Stimulated activated naive CD8-positive, alpha-beta T cell treated with anti-CD3 and anti-CD28 coated beads, Interleukin-15, amount 100 ng/mL, for 72 hours (primary cell): ENCODE results near the gene AFF3.

Experiments
- ATAC-seq: fragments of 150-1000 bp; cut with Tn5 transposase; 2 replicates; pipeline ENCODE4 v1.10.0; 2021; ENCODE audit warnings: mild to moderate bottlenecking, moderate library complexity
- DNase-seq, 2 donors: peaks; one replicate each; pipeline ENCODE4 v3.0.0; 2021 to 2022
- H3K27ac Mint-ChIP-seq, 2 donors: one replicate each; pipeline ENCODE4 v1.8.0; 2022; ENCODE audit warnings: mild to moderate bottlenecking in 2 of 2, mixed read lengths in 2 of 2, moderate library complexity in 2 of 2
- H3K27me3 Mint-ChIP-seq: one replicate; pipeline ENCODE4 v1.8.0; 2022; ENCODE audit warnings: mixed read lengths
- H3K4me1 Mint-ChIP-seq: one replicate; pipeline ENCODE4 v1.8.0; 2022; ENCODE audit warnings: mild to moderate bottlenecking, mixed read lengths
- H3K4me3 Mint-ChIP-seq, 2 donors: one replicate each; pipeline ENCODE4 v1.8.0; 2022; ENCODE audit warnings: mild to moderate bottlenecking in 2 of 2, mixed read lengths in 2 of 2, moderate library complexity in 1 of 2
- H3K9me3 Mint-ChIP-seq, 2 donors: one replicate each; pipeline ENCODE4 v1.8.0; 2022; ENCODE audit warnings: mixed read lengths in 2 of 2

AFF3 gene

GRCh38 chr2:99559075-99559662 is 583.2 kb downstream of the AFF3 start:
- Mint-ChIP-seq H3K9me3 (no peaks in the 10 kb centered on the region), H3K4me3 (no peak overlapping the region), H3K4me1 (no peaks in the 10 kb centered on the region), H3K27ac (peak overlapping the region in 1 of 2 donors; percentile 19), H3K27me3 (no peaks in the 10 kb centered on the region)
- peak; percentile 74 to 76 for DNase-seq
- ATAC-seq = peak; percentile 96

GRCh38 chr2:99555404-99555803 is 587.0 kb downstream of the AFF3 start:
- Mint-ChIP-seq H3K4me3 (no peak overlapping the region), H3K27me3 (no peaks in the 10 kb centered on the region), H3K9me3 (no peaks in the 10 kb centered on the region), H3K4me1 (no peaks in the 10 kb centered on the region), H3K27ac (no peak overlapping the region)
- no peak for ATAC-seq
- no peak for DNase-seq

GRCh38 chr2:99554871-99555270 is 587.5 kb downstream of the AFF3 start:
- Mint-ChIP-seq H3K27me3 (no peaks in the 10 kb centered on the region), H3K4me1 (no peaks in the 10 kb centered on the region), H3K9me3 (no peaks in the 10 kb centered on the region), H3K4me3 (no peak overlapping the region), H3K27ac (no peak overlapping the region)
- ATAC-seq (no peak), DNase-seq (no peak)

GRCh38 chr2:99554238-99554637 is 588.2 kb downstream of the AFF3 start:
- ATAC-seq = no peak

GRCh38 chr2:99552529-99552928 is 589.9 kb downstream of the AFF3 start:
- H3K4me1 Mint-ChIP-seq = no peaks in the 10 kb centered on the region
- no peaks in the 10 kb centered on the region for H3K27me3 Mint-ChIP-seq
- H3K4me3 Mint-ChIP-seq = no peak overlapping the region
- no peak for ATAC-seq
- no peak for DNase-seq
- no peaks in the 10 kb centered on the region for H3K9me3 Mint-ChIP-seq
- no peak overlapping the region for H3K27ac Mint-ChIP-seq

More at GRCh38 chr2:99554238-99554637, 588.2 kb downstream of the AFF3 start:
- Mint-ChIP-seq H3K27me3 (no peaks in the 10 kb centered on the region), H3K27ac (no peak overlapping the region), H3K4me3 (no peak overlapping the region), H3K9me3 (no peaks in the 10 kb centered on the region), H3K4me1 (no peaks in the 10 kb centered on the region)
- DNase-seq = no peak

- Mint-ChIP-seq H3K4me1 (no peaks in the 10 kb centered on the region), H3K27me3 (no peaks in the 10 kb centered on the region), H3K9me3 (no peaks in the 10 kb centered on the region), H3K4me3 (no peak overlapping the region), H3K27ac (no peak overlapping the region)
- no peak for ATAC-seq
- DNase-seq = no peak
These were observed 592.0 kb downstream of the AFF3 start for GRCh38 chr2:99550368-99550767.

GRCh38 chr2:99545604-99546003 is 596.8 kb downstream of the AFF3 start:
- no peaks in the 10 kb centered on the region for H3K4me1 Mint-ChIP-seq

GRCh38 chr2:99545066-99545465 is 597.3 kb downstream of the AFF3 start:
- ATAC-seq (no peak), DNase-seq (no peak)
- Mint-ChIP-seq H3K4me3 (no peak overlapping the region), H3K9me3 (no peaks in the 10 kb centered on the region), H3K27ac (no peak overlapping the region), H3K4me1 (no peaks in the 10 kb centered on the region), H3K27me3 (peaks cover 18% of the 10 kb centered on the region)

More at GRCh38 chr2:99545604-99546003, 596.8 kb downstream of the AFF3 start:
- ATAC-seq = no peak
- Mint-ChIP-seq H3K27ac (no peak overlapping the region), H3K4me3 (no peak overlapping the region), H3K9me3 (no peaks in the 10 kb centered on the region), H3K27me3 (peaks cover 13% of the 10 kb centered on the region)
- no peak for DNase-seq

- Mint-ChIP-seq H3K4me1 (no peaks in the 10 kb centered on the region), H3K27me3 (peaks cover 20% of the 10 kb centered on the region), H3K9me3 (no peaks in the 10 kb centered on the region), H3K27ac (no peak overlapping the region), H3K4me3 (no peak overlapping the region)
- DNase-seq (no peak), ATAC-seq (no peak)
These were observed 597.8 kb downstream of the AFF3 start for GRCh38 chr2:99544608-99545007.

GRCh38 chr2:99543247-99543646 is 599.1 kb downstream of the AFF3 start:
- no peaks in the 10 kb centered on the region for H3K9me3 Mint-ChIP-seq
- ATAC-seq (no peak), DNase-seq (no peak)
- no peak overlapping the region for H3K4me3 Mint-ChIP-seq
- H3K27ac Mint-ChIP-seq = no peak overlapping the region
- H3K27me3 Mint-ChIP-seq = peaks cover 25% of the 10 kb centered on the region
- H3K4me1 Mint-ChIP-seq = no peaks in the 10 kb centered on the region

- Mint-ChIP-seq H3K27me3 (peaks cover 32% of the 10 kb centered on the region), H3K9me3 (peaks cover 4 to 10% of the 10 kb centered on the region in 2 donors), H3K4me3 (no peak overlapping the region), H3K4me1 (no peaks in the 10 kb centered on the region), H3K27ac (no peak overlapping the region)
- ATAC-seq (no peak), DNase-seq (no peak)
These were observed 604.4 kb downstream of the AFF3 start for GRCh38 chr2:99537910-99538485.

- H3K27ac Mint-ChIP-seq = no peak overlapping the region
- ATAC-seq (no peak), DNase-seq (no peak)
- H3K9me3 Mint-ChIP-seq = no peaks in the 10 kb centered on the region
- H3K4me3 Mint-ChIP-seq = no peak overlapping the region
- no peaks in the 10 kb centered on the region for H3K4me1 Mint-ChIP-seq
- H3K27me3 Mint-ChIP-seq = peaks cover 8% of the 10 kb centered on the region
These were observed 618.3 kb downstream of the AFF3 start for GRCh38 chr2:99524056-99524455.

- DNase-seq (no peak), ATAC-seq (no peak)
- Mint-ChIP-seq H3K9me3 (no peaks in the 10 kb centered on the region), H3K4me1 (no peaks in the 10 kb centered on the region), H3K27me3 (peaks cover 16% of the 10 kb centered on the region), H3K4me3 (no peak overlapping the region), H3K27ac (no peak overlapping the region)
These were observed 620.2 kb downstream of the AFF3 start for GRCh38 chr2:99522157-99522556.

GRCh38 chr2:99520813-99521212 is 621.6 kb downstream of the AFF3 start:
- Mint-ChIP-seq H3K9me3 (no peaks in the 10 kb centered on the region), H3K27ac (no peak overlapping the region), H3K4me3 (no peak overlapping the region), H3K27me3 (peaks cover 23% of the 10 kb centered on the region), H3K4me1 (no peaks in the 10 kb centered on the region)
- ATAC-seq = no peak
- no peak for DNase-seq

- no peak overlapping the region for H3K4me3 Mint-ChIP-seq
- DNase-seq (no peak), ATAC-seq (no peak)
- no peaks in the 10 kb centered on the region for H3K9me3 Mint-ChIP-seq
- H3K27me3 Mint-ChIP-seq = peaks cover 23% of the 10 kb centered on the region
- no peaks in the 10 kb centered on the region for H3K4me1 Mint-ChIP-seq
- H3K27ac Mint-ChIP-seq = no peak overlapping the region
These were observed 622.2 kb downstream of the AFF3 start for GRCh38 chr2:99520195-99520594.

- no peak for ATAC-seq
- Mint-ChIP-seq H3K4me3 (no peak overlapping the region), H3K9me3 (no peaks in the 10 kb centered on the region), H3K27ac (no peak overlapping the region), H3K4me1 (no peaks in the 10 kb centered on the region), H3K27me3 (peaks cover 23% of the 10 kb centered on the region)
- DNase-seq = no peak
These were observed 628.0 kb downstream of the AFF3 start for GRCh38 chr2:99514357-99514756.

- ATAC-seq = no peak
These were observed 630.2 kb downstream of the AFF3 start for GRCh38 chr2:99512181-99512591.

More at GRCh38 chr2:99512181-99512591, 630.2 kb downstream of the AFF3 start:
- H3K27me3 Mint-ChIP-seq = peaks cover 8% of the 10 kb centered on the region
- H3K9me3 Mint-ChIP-seq = no peaks in the 10 kb centered on the region
- no peak for DNase-seq
- H3K4me1 Mint-ChIP-seq = no peaks in the 10 kb centered on the region
- H3K4me3 Mint-ChIP-seq = no peak overlapping the region
- no peak overlapping the region for H3K27ac Mint-ChIP-seq
